DOHH2 (cell line): ENCODE data around the gene OPALIN.

Source experiments
- CTCF ChIP-seq: fragments of 200-600 bp; sonication (generic); IDR thresholded peaks from one replicate; pipeline ENCODE4 v1.5.1; 2014; ENCODE audit warnings: antibody characterized with exemption, mild to moderate bottlenecking, low read depth, low read length; ENCODE audit not compliant: poor library complexity, severe bottlenecking
- EZH2phosphoT487 ChIP-seq: fragments of 200-600 bp; sonication (generic); IDR thresholded peaks from 2 replicates; pipeline ENCODE4 v1.6.1; 2017; ENCODE audit warnings: borderline replicate concordance, mild to moderate bottlenecking, antibody characterized with exemption, low read length, moderate library complexity, mixed read lengths

GRCh38 chr10:96387601-96388000 lies 28.8 kb upstream of the OPALIN start:
- TF ChIP-seq CTCF (no peak), EZH2phosphoT487 (no peak)
